ENCODE measurements around the gene KLF12.

DNA sequence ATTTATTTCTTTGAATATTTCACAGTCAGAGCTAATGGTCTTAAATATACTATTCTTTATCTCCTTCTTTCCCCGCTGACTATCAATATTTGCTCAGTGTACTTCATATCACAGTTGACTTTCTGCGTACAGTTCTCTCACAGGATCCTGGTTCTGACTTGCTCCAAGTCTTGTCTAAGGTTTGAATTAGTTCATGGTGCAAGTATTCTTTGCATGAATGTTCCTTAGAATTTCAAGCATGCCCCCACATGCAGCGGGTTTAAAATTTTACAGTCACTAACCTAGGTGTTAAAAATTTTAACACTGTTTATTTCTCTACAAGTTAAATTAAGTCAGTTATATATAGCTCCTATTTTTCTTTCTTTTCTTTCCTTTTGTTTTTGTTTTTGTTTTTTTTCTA lies 20.8 kb upstream of the KLF12 start:
- TF ChIP-seq SUZ12 (IDR thresholded peaks at IDR 0.05; ENCODE audit: extremely low read depth, insufficient read depth, insufficient read length) (no peak), ZNF274 (IDR thresholded peaks at IDR 0.05; ENCODE audit: low read depth, low read length) (no peak)
